Uterus (tissue), 4 donors: ENCODE results near the gene RAN. TPM values are rescaled to one million over a fixed set of nuclear protein-coding genes. Genes with fewer than 3 reads are reported as not detected.
A peak's percentile ranks its signal among the peaks of the same experiment; 100 is the strongest.

ENCODE experiments used
- DNase-seq, 2 donors: peaks; one replicate each; pipeline ENCODE4 v3.0.0-alpha.2; 2019 to 2020
- H3K27ac ChIP-seq, 2 donors: fragments of 200-600 bp; sonication (generic); 1 replicate in 1 of 2; 2 replicates in 1 of 2; pipeline ENCODE4 v1.5.1; 2016 to 2018
- H3K27me3 ChIP-seq, 2 donors: fragments of 200-600 bp; sonication (generic); one replicate each; pipeline ENCODE4 v1.5.1; 2018 to 2019; ENCODE audit warnings: control low read depth in 1 of 2
- H3K36me3 ChIP-seq, 2 donors: fragments of 200-600 bp; sonication (generic); one replicate each; pipeline ENCODE4 v1.5.1; 2019; ENCODE audit warnings: control low read depth in 1 of 2
- H3K4me1 ChIP-seq, 2 donors: fragments of 200-600 bp; sonication (generic); one replicate each; pipeline ENCODE4 v1.5.1; 2018 to 2019; ENCODE audit warnings: control low read depth in 1 of 2
- H3K4me3 ChIP-seq, 2 donors: fragments of 200-600 bp; sonication (generic); 1 replicate in 1 of 2; 2 replicates in 1 of 2; pipeline ENCODE4 v1.5.1; 2018 to 2019; ENCODE audit warnings: mild to moderate bottlenecking in 1 of 2
- H3K9me3 ChIP-seq, 2 donors: fragments of 200-600 bp; sonication (generic); one replicate each; pipeline ENCODE4 v1.5.1; 2019; ENCODE audit warnings: control low read depth in 1 of 2
- POLR2A ChIP-seq, 2 donors: fragments of 450-650 bp; IDR thresholded peaks; one replicate each; pipeline ENCODE4 v1.6.1; 2016; ENCODE audit warnings: antibody characterized with exemption in 2 of 2, mild to moderate bottlenecking in 1 of 2, moderate library complexity in 1 of 2
- intact Hi-C: fragments of 100-400 bp; cut with DNase I; formaldehyde crosslinking; loops from one replicate; pipeline ENCODE4 v1.15.1; 2023; ENCODE audit warnings: low total_unique reads
- total RNA-seq, 4 donors: library from RNA; depleted of rRNA in 3 of 4; stranded (reverse); fragments of >200 nt in 3 of 4; gene quantifications; one replicate each; pipeline versions ENCODE4 v1.1.0 to v1.2.4, GENCODE V29; 2014 to 2023
- TF ChIP-seq, protein P1 (sequence below), 4 experiments: fragments of 200-600 bp in 2 of 4; fragments of 450-650 bp in 2 of 4; sonication (generic) in 2 of 4; IDR thresholded peaks; one replicate each; pipeline ENCODE4 v1.5.1; 2016 to 2019; ENCODE audit warnings: antibody characterized with exemption in 4 of 4, mild to moderate bottlenecking in 2 of 4, moderate library complexity in 1 of 4
- donor health status: DM: yes; HTN: yes; CAD: no.

The RAN gene
- total RNA-seq, 4 donors from 2014 or later = 64.6 to 287 (median 177) TPM

DNA sequence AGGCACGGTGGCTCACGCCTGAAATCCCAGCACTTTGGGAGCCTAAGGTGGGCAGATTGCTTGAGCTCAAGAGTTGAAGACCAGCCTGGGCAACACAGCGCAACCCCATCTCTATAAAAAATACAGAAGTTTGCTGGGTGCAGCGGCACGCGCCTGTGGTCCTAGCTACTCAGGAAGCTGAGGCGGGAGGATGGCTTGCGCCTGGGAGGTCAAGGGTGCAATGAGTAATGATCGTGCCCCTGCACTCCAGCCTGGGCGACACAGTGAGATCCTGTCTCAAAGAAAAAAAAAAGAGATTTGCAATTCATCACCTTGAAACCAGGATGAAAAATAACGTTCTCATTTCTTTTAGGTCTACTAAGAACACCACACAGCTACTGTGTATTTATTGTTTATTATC, 36.9 kb upstream of the RAN start:
- no peak overlapping the region for H3K4me3 ChIP-seq
- no peaks in the 10 kb centered on the region for H3K27me3 ChIP-seq
- DNase-seq = no peak
- intact Hi-C loops = loop anchor here (5.0 kb wide), 1 partner anchor 37 kb away; the partner anchor contains the start of gene RAN
- H3K4me1 ChIP-seq = peaks cover 0 to 5% of the 10 kb centered on the region in 2 donors
- H3K9me3 ChIP-seq = no peaks in the 10 kb centered on the region
- no peak overlapping the region for H3K27ac ChIP-seq
- no peaks in the 10 kb centered on the region for H3K36me3 ChIP-seq
- no peak for TF ChIP-seq POLR2A (IDR thresholded peaks at IDR 0.05)
- TF ChIP-seq, protein P1, sequence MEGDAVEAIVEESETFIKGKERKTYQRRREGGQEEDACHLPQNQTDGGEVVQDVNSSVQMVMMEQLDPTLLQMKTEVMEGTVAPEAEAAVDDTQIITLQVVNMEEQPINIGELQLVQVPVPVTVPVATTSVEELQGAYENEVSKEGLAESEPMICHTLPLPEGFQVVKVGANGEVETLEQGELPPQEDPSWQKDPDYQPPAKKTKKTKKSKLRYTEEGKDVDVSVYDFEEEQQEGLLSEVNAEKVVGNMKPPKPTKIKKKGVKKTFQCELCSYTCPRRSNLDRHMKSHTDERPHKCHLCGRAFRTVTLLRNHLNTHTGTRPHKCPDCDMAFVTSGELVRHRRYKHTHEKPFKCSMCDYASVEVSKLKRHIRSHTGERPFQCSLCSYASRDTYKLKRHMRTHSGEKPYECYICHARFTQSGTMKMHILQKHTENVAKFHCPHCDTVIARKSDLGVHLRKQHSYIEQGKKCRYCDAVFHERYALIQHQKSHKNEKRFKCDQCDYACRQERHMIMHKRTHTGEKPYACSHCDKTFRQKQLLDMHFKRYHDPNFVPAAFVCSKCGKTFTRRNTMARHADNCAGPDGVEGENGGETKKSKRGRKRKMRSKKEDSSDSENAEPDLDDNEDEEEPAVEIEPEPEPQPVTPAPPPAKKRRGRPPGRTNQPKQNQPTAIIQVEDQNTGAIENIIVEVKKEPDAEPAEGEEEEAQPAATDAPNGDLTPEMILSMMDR (IDR thresholded peaks at IDR 0.05) = no peak

GRCh38 chr12:130835436-130835835, 36.4 kb upstream of the RAN start:
- peaks cover 0 to 6% of the 10 kb centered on the region in 2 donors for H3K4me1 ChIP-seq

DNA sequence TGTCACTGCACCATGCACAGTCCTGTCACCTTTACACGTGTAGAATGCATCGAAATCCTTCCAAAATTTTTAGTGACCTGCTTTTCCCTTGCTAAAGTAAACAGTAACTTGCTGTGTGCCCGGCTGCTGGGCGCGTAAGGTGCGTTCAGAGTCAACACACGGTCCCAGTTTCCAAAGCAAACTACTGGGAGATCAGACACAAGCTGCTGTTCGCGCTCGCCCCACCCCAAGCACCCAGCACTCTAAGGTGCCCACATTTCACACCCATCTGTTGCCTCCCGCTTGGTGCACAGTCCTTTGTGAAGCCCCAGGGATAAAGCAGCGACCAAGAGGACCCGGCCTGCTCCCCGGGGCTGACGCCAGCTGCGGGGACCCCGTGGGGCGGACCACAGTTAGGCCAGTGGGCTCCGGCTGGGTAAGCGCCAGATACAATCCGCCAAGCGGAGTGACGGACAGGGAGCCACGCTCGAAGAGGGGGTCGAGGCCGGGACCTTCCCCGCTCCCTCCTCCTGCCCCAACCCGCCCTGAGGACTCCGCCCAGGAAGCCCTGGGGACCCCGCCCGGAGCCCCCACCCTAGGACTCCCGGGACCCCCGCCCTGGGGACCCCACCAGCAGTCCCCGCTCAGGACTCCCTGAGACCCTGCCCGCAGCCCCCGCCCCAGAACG, 33.4 kb upstream of the RAN start:
- intact Hi-C loops = loop anchor here (5.0 kb wide), 1 partner anchor 34 kb away; the partner anchor contains the start of gene RAN
- H3K9me3 ChIP-seq = no peaks in the 10 kb centered on the region
- no peaks in the 10 kb centered on the region for H3K27me3 ChIP-seq
- no peaks in the 10 kb centered on the region for H3K36me3 ChIP-seq
- H3K4me1 ChIP-seq = peaks cover 0 to 6% of the 10 kb centered on the region in 2 donors
- TF ChIP-seq, protein P1 (IDR thresholded peaks at IDR 0.05) = no peak
- TF ChIP-seq POLR2A (IDR thresholded peaks at IDR 0.05) = no peak
- H3K4me3 ChIP-seq = peak overlapping the region; percentile 75 to 84
- peak in 1 of 2 donors; percentile 23 for DNase-seq
- H3K27ac ChIP-seq = peak overlapping the region; percentile 66 to 79

More at GRCh38 chr12:130835436-130835835, 36.4 kb upstream of the RAN start:
- Histone ChIP-seq H3K9me3 (no peaks in the 10 kb centered on the region), H3K27ac (no peak overlapping the region), H3K4me3 (no peak overlapping the region), H3K36me3 (no peaks in the 10 kb centered on the region), H3K27me3 (no peaks in the 10 kb centered on the region)
- TF ChIP-seq POLR2A (IDR thresholded peaks at IDR 0.05) = no peak
- TF ChIP-seq, protein P1 (IDR thresholded peaks at IDR 0.05) = no peak
- no peak for DNase-seq
- intact Hi-C loops = loop anchor here (5.0 kb wide), 1 partner anchor 37 kb away; the partner anchor contains the start of gene RAN

- DNase-seq = peak; percentile 84 to 92
- no peaks in the 10 kb centered on the region for H3K27me3 ChIP-seq
- H3K27ac ChIP-seq = peak within 1 kb of the TSS; percentile 66 to 79
- intact Hi-C loops = loop anchor here (5.0 kb wide), 1 partner anchor 33 kb away; the partner anchor contains the start of gene RAN
- no peaks in the 10 kb centered on the region for H3K9me3 ChIP-seq
- H3K4me3 ChIP-seq = peak within 1 kb of the TSS; percentile 75 to 84
- H3K4me1 ChIP-seq = peaks cover 0 to 6% of the 10 kb centered on the region in 2 donors
- H3K36me3 ChIP-seq = no peaks in the 10 kb centered on the region
- TF ChIP-seq POLR2A (IDR thresholded peaks at IDR 0.05) = peak in 1 of 2 donors; percentile 56
- TF ChIP-seq, protein P1 (IDR thresholded peaks at IDR 0.05) = peak in 3 of 4 experiments; percentile 20 to 40 (median 31)
Observed at GRCh38 chr12:130838951-130839769, 32.7 kb upstream of the RAN start, which contains the start of gene STX2. STX2 (minus strand) TSS chr12:130839250; CDS start chr12:130839099, 151 bp downstream.
